ENCODE results near the gene TBRG4.

The TBRG4 gene

GRCh38 chr7:45060295-45060694 is 51.2 kb downstream of the TBRG4 start:
- DNase-seq (ENCODE audit: extremely low read depth in 1 of 2, low read depth in 1 of 2) = no peak

GRCh38 chr7:45057878-45058277 is 53.6 kb downstream of the TBRG4 start:
- DNase-seq (ENCODE audit: extremely low read depth in 1 of 2, low read depth in 1 of 2) = no peak

GRCh38 chr7:45055594-45056219 is 55.8 kb downstream of the TBRG4 start:
- no peak for DNase-seq (ENCODE audit: extremely low read depth in 1 of 2, low read depth in 1 of 2)

GRCh38 chr7:45055016-45055415 is 56.5 kb downstream of the TBRG4 start:
- DNase-seq (ENCODE audit: extremely low read depth in 1 of 2, low read depth in 1 of 2) = no peak

GRCh38 chr7:45054442-45054841 is 57.1 kb downstream of the TBRG4 start:
- DNase-seq (ENCODE audit: extremely low read depth in 1 of 2, low read depth in 1 of 2) = no peak

GRCh38 chr7:45053941-45054340 is 57.6 kb downstream of the TBRG4 start:
- no peak for DNase-seq (ENCODE audit: extremely low read depth in 1 of 2, low read depth in 1 of 2)

GRCh38 chr7:45053401-45053800 is 58.1 kb downstream of the TBRG4 start:
- DNase-seq (ENCODE audit: extremely low read depth in 1 of 2, low read depth in 1 of 2) = no peak

- no peak for DNase-seq (ENCODE audit: extremely low read depth in 1 of 2, low read depth in 1 of 2)
Observed at GRCh38 chr7:45052011-45052410, 59.5 kb downstream of the TBRG4 start.

- DNase-seq (ENCODE audit: extremely low read depth in 1 of 2, low read depth in 1 of 2) = no peak
Observed at GRCh38 chr7:45050198-45050597, 61.3 kb downstream of the TBRG4 start.

All from activated CD8-positive, alpha-beta memory T cell treated with anti-CD3 and anti-CD28 coated beads for 1 hour (primary cell).